HEK293T (cell line): ENCODE measurements around the gene HOXA7.

Experiments used
- CTCF ChIA-PET: fragments of 350-600 bp; formaldehyde crosslinking; extraction: SDS; loops from one replicate; lab custom pipeline; 2021; ENCODE audit warnings: antibody characterized with exemption, inconsistent platforms; lab: Yijun Ruan, JAX
- POLR2A ChIA-PET: fragments of 350-600 bp; formaldehyde crosslinking; extraction: SDS; loops from one replicate; lab custom pipeline; 2020; ENCODE audit warnings: antibody characterized with exemption, inconsistent platforms; lab: Yijun Ruan, JAX
- DNase-seq: peaks from one replicate; pipeline ENCODE4 v3.0.0; 2012; ENCODE audit warnings: mixed read lengths; ENCODE audit errors: extremely low spot score
- ARNT ChIP-seq: fragments of 450-650 bp; IDR thresholded peaks from 2 replicates; pipeline ENCODE4 v1.6.1; 2017; ENCODE audit warnings: mild to moderate bottlenecking
- BHLHE40 ChIP-seq: fragments of 450-650 bp; IDR thresholded peaks from 2 replicates; pipeline ENCODE4 v1.6.1; 2016; ENCODE audit warnings: mild to moderate bottlenecking, moderate library complexity, borderline replicate concordance
- CTBP1 ChIP-seq: fragments of 450-650 bp; IDR thresholded peaks from 2 replicates; pipeline ENCODE4 v1.6.1; 2016; ENCODE audit warnings: borderline replicate concordance
- ELF4 ChIP-seq: fragments of 450-650 bp; IDR thresholded peaks from 2 replicates; pipeline ENCODE4 v1.6.1; 2017; ENCODE audit warnings: antibody characterized with exemption
- FOXA1 ChIP-seq: fragments of 450-650 bp; IDR thresholded peaks from 2 replicates; pipeline ENCODE4 v1.6.1; 2016; ENCODE audit warnings: mild to moderate bottlenecking
- FOXK2 ChIP-seq: fragments of 450-650 bp; IDR thresholded peaks from 2 replicates; pipeline ENCODE4 v1.6.1; 2016; ENCODE audit warnings: mild to moderate bottlenecking
- FOXM1 ChIP-seq: fragments of 450-650 bp; IDR thresholded peaks from 2 replicates; pipeline ENCODE4 v1.6.1; 2017; ENCODE audit warnings: mild to moderate bottlenecking, borderline replicate concordance
- HDGF ChIP-seq: fragments of 450-650 bp; IDR thresholded peaks from 2 replicates; pipeline ENCODE4 v1.6.1; 2017; ENCODE audit warnings: antibody characterized with exemption, borderline replicate concordance
- L3MBTL2 ChIP-seq: fragments of 450-650 bp; conservative IDR thresholded peaks from 2 replicates; pipeline ENCODE4 v1.6.1; 2016; ENCODE audit warnings: mild to moderate bottlenecking
- LEF1 ChIP-seq: fragments of 450-650 bp; IDR thresholded peaks from 2 replicates; pipeline ENCODE4 v1.6.1; 2017; ENCODE audit warnings: mild to moderate bottlenecking, borderline replicate concordance
- NFRKB ChIP-seq: fragments of 450-650 bp; IDR thresholded peaks from 2 replicates; pipeline ENCODE4 v1.6.1; 2016; ENCODE audit warnings: mild to moderate bottlenecking, moderate library complexity
- SP1 ChIP-seq: fragments of 450-650 bp; IDR thresholded peaks from 2 replicates; pipeline ENCODE4 v1.6.1; 2017
- SUZ12 ChIP-seq: fragments of 450-650 bp; IDR thresholded peaks from 2 replicates; pipeline ENCODE4 v1.6.1; 2016; ENCODE audit warnings: mild to moderate bottlenecking
- TARDBP ChIP-seq: fragments of 450-650 bp; IDR thresholded peaks from 2 replicates; pipeline ENCODE4 v1.6.1; 2016
- ZNF384 ChIP-seq: fragments of 450-650 bp; IDR thresholded peaks from 2 replicates; pipeline ENCODE4 v1.6.1; 2016
- TF ChIP-seq, protein P1 (sequence below): fragments of 450-650 bp; IDR thresholded peaks from 2 replicates; pipeline ENCODE4 v1.6.1; 2016

Gene HOXA7

DNA sequence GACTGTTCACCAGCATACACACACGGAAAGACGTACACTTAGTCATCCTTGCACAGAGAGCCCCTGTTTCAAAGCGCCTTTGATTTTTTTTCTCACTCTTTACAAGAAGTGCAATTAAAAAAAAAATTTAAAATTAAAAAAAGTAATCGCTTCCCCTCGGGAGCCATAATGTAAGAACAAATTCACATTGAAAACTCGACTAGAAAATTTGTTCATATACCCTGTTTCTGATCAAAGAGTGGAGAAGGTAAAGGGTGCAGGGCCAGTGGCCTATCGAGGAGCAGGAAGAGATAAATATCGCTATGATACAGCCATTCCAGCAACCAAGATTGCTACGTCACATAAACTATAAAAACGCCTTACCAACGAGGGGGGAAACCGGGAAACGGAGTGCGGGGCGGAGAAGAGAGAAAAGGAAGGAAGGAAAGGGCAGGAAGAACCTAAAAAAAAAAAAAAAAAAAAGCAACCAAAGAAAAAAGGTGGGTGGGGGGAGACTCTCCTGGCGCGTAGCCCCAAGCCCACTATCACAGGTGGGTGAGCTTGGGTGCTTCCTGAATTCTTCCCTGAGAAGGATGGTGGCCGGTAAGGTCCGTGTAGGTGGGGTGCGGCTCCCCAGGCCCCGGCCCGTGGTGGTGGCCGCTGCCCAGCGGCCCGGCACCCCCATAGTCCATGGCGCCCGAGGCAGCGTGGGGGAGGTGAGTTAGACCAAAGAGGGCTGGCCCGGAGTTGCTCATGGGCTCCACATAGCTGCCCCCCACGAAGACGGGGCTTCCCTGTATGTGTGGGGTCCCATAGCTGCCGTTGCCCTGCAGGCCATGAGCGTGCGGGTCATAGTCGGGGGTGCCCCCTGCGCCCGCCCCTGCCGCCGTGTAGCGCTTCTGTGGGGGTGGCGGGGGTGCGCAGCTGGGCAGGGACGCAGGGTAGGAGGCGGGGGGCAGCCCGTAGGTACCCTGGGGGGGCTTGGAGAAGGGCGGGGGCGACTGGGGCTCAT lies 48.8 kb downstream of the HOXA7 start:
- CTCF ChIA-PET: no interaction called here
- POLR2A ChIA-PET: no interaction called here
- TF ChIP-seq, protein P1, sequence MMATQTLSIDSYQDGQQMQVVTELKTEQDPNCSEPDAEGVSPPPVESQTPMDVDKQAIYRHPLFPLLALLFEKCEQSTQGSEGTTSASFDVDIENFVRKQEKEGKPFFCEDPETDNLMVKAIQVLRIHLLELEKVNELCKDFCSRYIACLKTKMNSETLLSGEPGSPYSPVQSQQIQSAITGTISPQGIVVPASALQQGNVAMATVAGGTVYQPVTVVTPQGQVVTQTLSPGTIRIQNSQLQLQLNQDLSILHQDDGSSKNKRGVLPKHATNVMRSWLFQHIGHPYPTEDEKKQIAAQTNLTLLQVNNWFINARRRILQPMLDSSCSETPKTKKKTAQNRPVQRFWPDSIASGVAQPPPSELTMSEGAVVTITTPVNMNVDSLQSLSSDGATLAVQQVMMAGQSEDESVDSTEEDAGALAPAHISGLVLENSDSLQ: no peak
- TF ChIP-seq ZNF384 (no peak), BHLHE40 (no peak), SP1 (no peak), TARDBP (no peak), NFRKB (no peak), SUZ12 (no peak), FOXM1 (no peak), ELF4 (no peak), FOXK2 (no peak), FOXA1 (no peak), L3MBTL2 (no peak), CTBP1 (no peak), LEF1 (no peak), HDGF (no peak), ARNT (no peak)
- DNase-seq: no peak

DNA sequence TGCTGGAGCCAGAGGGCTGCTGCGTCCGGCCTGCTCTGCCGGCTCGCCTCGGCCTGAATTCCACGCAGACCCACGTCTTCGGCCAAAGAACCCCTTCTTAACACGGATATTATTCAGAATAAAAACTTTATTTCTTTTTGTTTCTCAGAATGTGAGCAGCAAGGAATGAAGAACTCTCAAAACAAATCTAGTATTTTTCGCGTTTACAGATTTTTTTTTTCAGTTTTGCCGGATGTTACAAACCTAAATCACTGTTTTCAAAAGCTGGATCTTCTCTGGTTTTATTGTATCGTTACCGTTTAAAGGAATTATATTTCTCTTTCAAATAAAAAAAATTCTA lies 49.6 kb downstream of the HOXA7 start:
- no peak for DNase-seq

DNA sequence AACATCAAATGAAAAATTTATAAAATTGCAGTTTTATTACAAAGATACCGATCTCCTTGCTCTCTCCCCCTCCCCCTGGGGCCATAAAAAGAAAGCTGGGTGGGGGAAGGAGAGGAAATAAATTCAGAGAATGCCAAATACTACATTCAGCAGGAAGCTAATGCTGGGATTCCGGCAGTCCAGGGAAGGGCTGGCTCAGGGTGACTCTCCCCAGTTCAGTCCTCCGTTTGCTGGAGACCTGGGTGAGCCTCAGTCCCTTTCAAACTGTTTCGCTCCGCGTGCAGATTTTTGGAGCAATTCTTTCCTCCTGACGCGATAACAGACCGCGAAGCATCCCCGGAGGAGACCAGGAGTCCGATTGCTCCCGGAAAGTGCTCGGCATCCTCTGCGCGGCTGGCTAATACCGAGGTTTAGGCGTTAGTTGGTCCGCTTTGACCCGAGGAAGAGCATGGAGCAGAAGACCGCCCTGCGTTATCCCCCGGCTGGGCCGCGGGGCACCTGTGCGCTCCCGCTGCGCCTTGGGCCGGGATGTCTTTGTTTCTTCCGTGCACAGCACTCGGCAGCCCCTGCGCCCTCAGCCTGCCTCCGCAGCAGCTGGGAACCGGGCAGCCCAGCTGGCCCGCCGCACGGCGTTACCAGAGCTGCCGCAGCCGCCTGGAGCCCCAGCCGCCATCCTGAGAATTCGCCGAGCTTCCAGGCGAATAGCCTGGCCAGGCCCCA lies 50.1 kb downstream of the HOXA7 start:
- DNase-seq: no peak
- CTCF ChIA-PET: interaction anchor here (1.0 kb wide), 1 partner anchor 13 kb away, joined by 3 read pairs; no protein-coding TSS in a partner anchor
- TF ChIP-seq ZNF384 (no peak), LEF1 (no peak), FOXK2 (no peak), NFRKB (no peak), SUZ12 (no peak), L3MBTL2 (no peak), SP1 (no peak), CTBP1 (no peak), ELF4 (no peak), FOXM1 (no peak), BHLHE40 (no peak), TARDBP (no peak), HDGF (no peak), ARNT (no peak), FOXA1 (no peak)
- TF ChIP-seq, protein P1: no peak
- POLR2A ChIA-PET: interaction anchor here (1.2 to 3.0 kb wide), 3 partner anchors 10 to 73 kb away, joined by 3 to 13 read pairs (median 3); partner anchors contain the start of gene HOXA1

More for the DNA sequence above, 49.6 kb downstream of the HOXA7 start:
- POLR2A ChIA-PET: interaction anchor here (3.0 kb wide), 1 partner anchor 10 kb away, joined by 13 read pairs; the partner anchor contains the start of gene HOXA1
- CTCF ChIA-PET: no interaction called here
- TF ChIP-seq NFRKB: no peak
- TF ChIP-seq HDGF: no peak
- TF ChIP-seq L3MBTL2: no peak
- TF ChIP-seq ELF4: no peak
- TF ChIP-seq FOXK2: no peak
- no peak for TF ChIP-seq SP1
- no peak for TF ChIP-seq BHLHE40
- no peak for TF ChIP-seq LEF1

DNA sequence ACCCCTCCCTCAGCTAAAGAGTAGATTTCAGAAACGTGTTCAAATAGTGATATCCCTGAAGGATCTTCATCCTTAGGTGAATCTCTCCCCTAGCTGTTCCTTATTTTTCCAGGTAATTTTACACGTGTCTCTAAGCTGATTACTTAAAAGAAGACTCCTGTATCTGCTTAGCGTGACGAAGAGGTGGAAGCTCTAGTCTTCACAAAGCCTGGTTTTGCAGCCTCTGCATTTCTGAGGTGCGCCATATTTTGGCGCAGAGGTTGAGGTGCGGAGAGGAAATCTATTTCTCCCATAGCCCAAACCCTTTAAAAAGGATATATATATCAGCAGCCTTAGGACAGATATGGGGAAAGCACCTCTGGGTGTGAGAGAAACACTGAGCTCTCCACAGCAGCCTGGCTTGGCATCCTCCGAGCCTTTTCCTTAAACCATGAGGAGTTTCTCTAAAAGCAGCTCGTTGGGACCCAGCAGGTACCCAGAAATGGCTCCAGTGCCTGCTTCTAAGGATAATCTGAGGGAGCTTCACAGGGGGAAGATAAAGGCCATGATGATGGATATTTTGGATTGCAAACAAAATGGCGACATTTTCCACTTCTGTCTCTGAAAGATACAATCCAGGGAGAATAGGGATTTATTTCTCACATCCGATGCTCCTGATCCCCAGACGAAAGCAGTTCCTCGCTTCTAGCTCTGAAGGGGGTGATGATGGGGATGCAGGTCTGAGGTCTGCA lies 51.0 kb downstream of the HOXA7 start:
- no peak for TF ChIP-seq FOXM1
- TF ChIP-seq SUZ12: no peak
- no peak for TF ChIP-seq ZNF384
- TF ChIP-seq ARNT: no peak
- TF ChIP-seq, protein P1: no peak
- no peak for TF ChIP-seq TARDBP
- no peak for TF ChIP-seq L3MBTL2
- no peak for TF ChIP-seq FOXA1
- no peak for TF ChIP-seq SP1
- TF ChIP-seq CTBP1: no peak
- TF ChIP-seq FOXK2: no peak
- TF ChIP-seq LEF1: no peak
- TF ChIP-seq ELF4: no peak
- no peak for TF ChIP-seq HDGF
- no peak for TF ChIP-seq BHLHE40
- TF ChIP-seq NFRKB: no peak
- no peak for DNase-seq
- CTCF ChIA-PET: interaction anchor here (1.0 kb wide), 1 partner anchor 14 kb away, joined by 3 read pairs; no protein-coding TSS in a partner anchor
- POLR2A ChIA-PET: interaction anchor here (0.9 to 3.0 kb wide), 5 partner anchors 9 to 74 kb away, joined by 3 to 13 read pairs (median 4); partner anchors contain the start of gene HOXA1
